Fibroblast of the aortic adventitia (primary cell): ENCODE measurements around the gene MAN1B1. TPM values are rescaled to one million over a fixed set of nuclear protein-coding genes. Genes with fewer than 3 reads are reported as not detected.

Experiments
- DNase-seq: peaks from one replicate; pipeline ENCODE4 v3.0.0-alpha.2; 2010; ENCODE audit warnings: low read depth
- H3K4me3 ChIP-seq: 2 replicates; pipeline ENCODE4 v1.5.1; 2011; ENCODE audit warnings: low read depth, mild to moderate bottlenecking, control low read depth, low read length, moderate library complexity
- total RNA-seq: library from RNA; depleted of rRNA; stranded (reverse); fragments of >200 nt; gene quantifications from 2 replicates; pipeline ENCODE4 v1.2.3, GENCODE V29; 2012; ENCODE audit warnings: low replicate concordance
- TF ChIP-seq, protein P1 (sequence below): IDR thresholded peaks from 2 replicates; pipeline ENCODE4 v1.5.1; 2011; ENCODE audit warnings: mild to moderate bottlenecking, low read length, control low read depth, inconsistent platforms; ENCODE audit not compliant: insufficient read depth

The MAN1B1 gene
- total RNA-seq, 1 donor, result 50.8 TPM

DNA sequence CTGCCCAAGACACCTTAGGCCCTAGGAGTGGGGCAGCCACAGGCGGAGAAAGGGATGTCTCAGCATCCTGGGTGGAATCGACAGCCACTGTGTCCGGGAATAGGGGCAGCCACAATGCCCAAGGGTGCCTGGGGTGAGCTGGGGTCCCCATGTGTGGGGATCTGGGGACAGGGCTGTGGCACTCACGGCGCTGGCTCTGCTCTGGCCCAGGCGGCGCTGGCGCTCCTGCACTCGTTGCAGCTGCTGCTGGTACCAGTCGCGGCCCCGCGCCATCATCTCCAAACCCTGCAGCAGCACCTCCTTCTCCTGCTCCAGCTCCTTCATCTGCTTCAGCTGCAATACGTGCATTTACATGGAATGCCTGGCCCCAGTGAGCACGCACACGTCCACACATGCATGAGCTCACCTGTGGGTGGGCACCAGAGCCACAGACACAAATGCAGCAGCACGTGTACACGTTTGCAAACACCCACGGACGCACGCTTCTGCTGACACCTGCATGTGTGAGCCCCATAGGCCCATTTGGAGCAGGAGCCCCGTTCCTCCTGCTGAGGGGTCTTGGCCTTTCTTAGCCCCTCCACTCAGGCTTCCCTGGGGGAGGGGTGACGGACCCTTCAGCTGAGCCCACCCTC is 21.3 kb upstream of the MAN1B1 start:
- no peak for DNase-seq
- TF ChIP-seq, protein P1, sequence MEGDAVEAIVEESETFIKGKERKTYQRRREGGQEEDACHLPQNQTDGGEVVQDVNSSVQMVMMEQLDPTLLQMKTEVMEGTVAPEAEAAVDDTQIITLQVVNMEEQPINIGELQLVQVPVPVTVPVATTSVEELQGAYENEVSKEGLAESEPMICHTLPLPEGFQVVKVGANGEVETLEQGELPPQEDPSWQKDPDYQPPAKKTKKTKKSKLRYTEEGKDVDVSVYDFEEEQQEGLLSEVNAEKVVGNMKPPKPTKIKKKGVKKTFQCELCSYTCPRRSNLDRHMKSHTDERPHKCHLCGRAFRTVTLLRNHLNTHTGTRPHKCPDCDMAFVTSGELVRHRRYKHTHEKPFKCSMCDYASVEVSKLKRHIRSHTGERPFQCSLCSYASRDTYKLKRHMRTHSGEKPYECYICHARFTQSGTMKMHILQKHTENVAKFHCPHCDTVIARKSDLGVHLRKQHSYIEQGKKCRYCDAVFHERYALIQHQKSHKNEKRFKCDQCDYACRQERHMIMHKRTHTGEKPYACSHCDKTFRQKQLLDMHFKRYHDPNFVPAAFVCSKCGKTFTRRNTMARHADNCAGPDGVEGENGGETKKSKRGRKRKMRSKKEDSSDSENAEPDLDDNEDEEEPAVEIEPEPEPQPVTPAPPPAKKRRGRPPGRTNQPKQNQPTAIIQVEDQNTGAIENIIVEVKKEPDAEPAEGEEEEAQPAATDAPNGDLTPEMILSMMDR, result no peak
- H3K4me3 ChIP-seq, result no peak overlapping the region

DNA sequence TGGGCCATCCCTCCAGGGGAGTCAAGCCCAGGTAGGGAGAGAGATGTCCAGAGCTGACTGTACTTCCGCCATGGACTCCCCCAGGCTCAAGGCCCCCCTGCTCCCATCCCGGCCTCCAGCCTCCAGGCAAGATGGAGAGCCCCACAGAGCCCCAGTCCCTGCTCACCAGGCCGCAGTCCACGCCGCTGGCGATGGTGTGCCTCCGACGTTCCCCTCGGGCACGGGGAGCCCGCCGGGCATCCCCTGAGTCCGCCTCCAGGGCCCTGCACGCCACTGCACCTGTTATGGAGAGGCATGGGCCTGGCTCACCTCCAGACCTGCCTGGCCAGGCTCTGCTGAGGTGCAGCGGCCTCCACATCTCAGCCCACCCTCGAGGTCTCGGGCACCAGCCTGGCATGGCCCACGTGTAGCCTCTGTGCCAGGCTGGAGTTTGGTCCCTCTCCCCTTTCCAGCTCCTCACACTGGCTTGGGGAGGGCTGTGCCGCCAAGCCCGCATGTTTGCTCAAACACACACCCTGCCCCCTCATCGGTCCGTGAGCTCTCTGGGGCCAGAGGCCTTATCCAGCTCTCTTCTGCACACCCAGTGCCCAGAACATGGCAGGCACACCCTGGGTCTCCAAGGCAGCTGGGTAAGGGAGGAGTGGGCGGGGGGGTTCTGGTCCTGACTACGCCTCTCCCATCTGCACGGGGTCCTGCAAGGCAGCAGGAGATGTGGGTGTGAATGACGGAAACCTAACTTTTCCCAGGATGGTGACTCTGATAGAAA is 20.5 kb upstream of the MAN1B1 start:
- TF ChIP-seq, protein P1, result no peak
- DNase-seq, result no peak
- H3K4me3 ChIP-seq, result no peak overlapping the region

DNA sequence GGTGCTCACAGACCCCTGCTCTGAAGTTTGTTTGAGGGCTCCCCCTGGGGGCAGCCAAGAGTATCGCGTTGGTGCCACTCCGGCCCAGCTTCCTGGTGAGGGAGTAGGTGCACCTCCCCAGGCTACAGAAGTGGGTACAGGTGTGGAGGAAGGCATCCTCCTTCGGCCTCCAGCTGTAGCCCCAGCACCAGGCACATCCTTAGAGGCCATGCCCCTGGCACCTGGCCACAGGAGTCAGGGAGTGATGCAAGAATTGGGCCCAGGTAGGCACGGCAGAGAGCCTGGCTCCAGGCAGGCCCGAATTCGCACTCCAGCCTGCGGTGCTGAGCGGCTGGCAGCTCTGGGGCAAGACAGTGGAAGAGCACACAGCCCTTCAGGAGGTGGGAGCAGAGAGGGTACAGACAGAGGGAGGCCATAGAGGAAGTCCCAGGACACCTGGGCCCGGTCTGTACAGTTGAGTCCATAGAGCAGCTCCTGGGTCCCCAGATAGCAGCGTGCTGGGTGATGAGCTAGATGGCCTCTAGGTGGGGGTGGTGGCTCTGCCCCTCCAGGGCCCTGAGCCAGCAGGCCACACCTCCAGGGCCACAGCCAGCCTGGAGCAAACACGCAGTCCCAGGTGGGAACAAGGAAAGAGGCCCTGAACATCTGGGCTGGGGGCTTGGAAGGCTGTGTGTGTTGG is 18.8 kb upstream of the MAN1B1 start:
- TF ChIP-seq, protein P1, result peak; percentile 90
- DNase-seq, result peak; percentile 81
- no peak overlapping the region for H3K4me3 ChIP-seq

DNA sequence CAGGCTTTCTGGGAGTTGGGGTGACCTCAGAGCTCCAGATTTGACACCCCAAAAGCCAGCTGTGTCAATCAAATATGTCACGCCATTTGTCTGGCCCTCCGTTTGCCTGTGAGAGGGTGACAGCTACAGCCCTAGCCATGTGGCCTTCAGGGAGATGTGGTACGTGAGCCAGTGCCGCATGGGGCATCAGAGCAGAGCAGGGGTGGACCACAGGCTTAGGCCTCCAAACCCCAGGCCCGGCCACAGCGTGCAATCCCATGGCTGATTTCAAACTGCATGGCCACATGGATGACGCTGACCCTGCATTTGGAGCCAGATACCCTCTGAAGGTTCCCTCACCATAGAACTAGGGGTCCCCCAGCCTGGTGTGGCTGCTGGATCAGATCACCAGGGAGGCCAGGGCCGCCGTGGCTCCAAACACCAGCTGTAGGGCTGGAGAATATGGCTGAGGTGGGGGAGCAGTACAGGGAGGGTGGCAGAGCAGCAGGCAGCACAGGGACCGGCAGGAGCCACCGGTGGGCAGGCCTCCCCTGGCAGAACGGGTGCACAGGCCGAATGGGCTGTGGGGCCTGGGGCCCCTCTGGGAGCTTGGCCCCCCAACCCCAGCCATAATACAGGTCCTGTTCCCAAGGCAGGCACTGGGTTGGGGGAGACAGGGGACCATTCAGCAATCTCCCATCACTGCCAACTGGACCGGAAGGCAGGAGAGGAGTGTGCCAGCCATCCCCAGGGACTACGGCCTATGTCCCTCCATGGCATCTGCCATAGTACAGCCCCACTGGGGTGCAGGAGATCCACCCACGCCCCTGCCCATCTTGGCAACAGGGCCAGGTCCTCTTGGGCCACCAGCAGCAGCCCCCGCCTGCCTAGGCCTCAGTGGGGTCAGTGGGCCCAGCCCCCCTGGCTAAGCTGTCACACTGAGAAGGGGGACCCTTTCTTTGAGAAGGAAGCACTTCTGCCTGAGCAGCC is 18.0 kb upstream of the MAN1B1 start:
- TF ChIP-seq, protein P1, result no peak
- H3K4me3 ChIP-seq, result peak overlapping the region; percentile 5

DNA sequence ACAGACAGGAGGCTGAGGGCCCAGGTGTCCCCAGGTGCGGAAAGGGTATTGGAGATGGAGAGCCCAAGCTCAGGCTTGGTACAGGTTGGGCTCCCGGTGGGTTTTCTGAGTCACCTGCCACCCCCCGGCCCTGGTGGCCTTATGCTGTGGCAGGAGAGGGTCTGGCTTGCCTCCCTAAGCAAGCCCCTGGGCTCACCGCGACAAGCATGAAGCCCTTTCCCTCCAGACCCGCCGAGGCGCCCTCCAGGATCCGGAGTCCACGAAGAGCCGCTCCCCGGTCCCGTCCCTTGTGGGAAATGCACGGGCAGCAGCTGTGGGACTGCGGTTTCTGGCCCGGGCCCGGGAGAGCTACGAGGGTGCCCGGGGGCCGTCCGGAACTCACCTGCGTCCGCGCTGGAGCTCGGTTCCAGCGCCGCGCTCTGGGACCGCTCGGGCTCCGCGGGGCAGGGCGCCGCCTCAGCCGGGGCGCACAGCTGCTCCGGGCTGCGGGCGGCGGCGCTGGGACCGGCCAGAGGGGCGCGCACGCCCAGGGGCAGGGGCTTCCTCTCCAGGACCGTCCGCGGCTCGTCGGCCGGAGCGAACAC is 17.2 kb upstream of the MAN1B1 start:
- TF ChIP-seq, protein P1, result no peak
- H3K4me3 ChIP-seq, result peak overlapping the region; percentile 17
- no peak for DNase-seq

More for the DNA sequence above, 18.0 kb upstream of the MAN1B1 start:
- no peak for DNase-seq
